ENCODE results near the gene FRMD4B. TPM values are rescaled to one million over a fixed set of nuclear protein-coding genes. Genes with fewer than 3 reads are reported as not detected.
A peak's percentile ranks its signal among the peaks of the same experiment; 100 is the strongest.

Gene FRMD4B
- total and polyA plus RNA-seq, 2 donors (not counting 3 experiments of a cell fraction or from before 2014, with no cell fraction given) = 66.4 to 89.7 TPM

GRCh38 chr3:69212411-69213160 is 173.3 kb downstream of the FRMD4B start:
- peak; percentile 94 for DNase-seq (ENCODE audit: low read depth, low spot score)
- Histone ChIP-seq H3K27me3 (ENCODE audit: control insufficient read depth in 2 of 2, insufficient read depth in 2 of 2, low read length in 2 of 2) (no peaks in the 10 kb centered on the region), H3K36me3 (ENCODE audit: control insufficient read depth in 2 of 2, extremely low read depth in 1 of 2, insufficient read depth in 2 of 2, low read length in 2 of 2) (peaks cover 6% of the 10 kb centered on the region in 2 experiments), H3K4me2 (ENCODE audit: insufficient read depth, low read length) (peak overlapping the region; percentile 65), H2AFZ (ENCODE audit: low read depth, low read length) (no peak overlapping the region), H3K4me1 (ENCODE audit: control insufficient read depth, extremely low read depth, insufficient read depth, low read length) (peaks cover 39% of the 10 kb centered on the region), H3K4me3 (replicated peaks in 1 of 3; ENCODE audit: insufficient read depth in 1 of 3, low read depth in 1 of 3, low read length in 3 of 3) (no peak overlapping the region), H3K27ac (ENCODE audit: insufficient read depth, low read depth, low read length) (peak overlapping the region; percentile 68), H4K20me1 (replicated peaks; ENCODE audit: control insufficient read depth, extremely low read depth, insufficient read depth, low read length) (no peaks in the 10 kb centered on the region), H3K9me3 (replicated peaks; ENCODE audit: control insufficient read depth, insufficient read depth, low read length) (no peaks in the 10 kb centered on the region), H3K79me2 (ENCODE audit: control insufficient read depth, insufficient read depth, low read length) (peaks cover 5% of the 10 kb centered on the region), H3K9ac (replicated peaks; ENCODE audit: extremely low read depth, insufficient read depth, low read length) (peak overlapping the region; percentile 59), H3K9me1 (replicated peaks; ENCODE audit: control insufficient read depth, extremely low read depth, insufficient read depth, low read length) (no peaks in the 10 kb centered on the region)
- peak; percentile 88 for FAIRE-seq
- TF ChIP-seq FOS (IDR thresholded peaks at IDR 0.05; ENCODE audit: borderline replicate concordance, insufficient read depth, low read length) = peak; percentile 87
- TF ChIP-seq GATA2 (IDR thresholded peaks at IDR 0.05; ENCODE audit: insufficient read depth, insufficient read length, low read depth, low read length) = peak; percentile 90
- TF ChIP-seq CTCF (IDR thresholded peaks at IDR 0.05; ENCODE audit: extremely low read depth in 1 of 2, insufficient read depth in 1 of 2, low read depth in 1 of 2, low read length in 2 of 2) = no peak
- peak; percentile 96 for TF ChIP-seq JUN (IDR thresholded peaks at IDR 0.05; ENCODE audit: borderline replicate concordance, insufficient read depth, insufficient read length, low read depth)
- TF ChIP-seq POLR2AphosphoS5 (IDR thresholded peaks at IDR 0.05; ENCODE audit: insufficient read depth, low read depth, low read length) = peak; percentile 31
- no TSS peak for BruUV-seq (replicated peaks)
- POLR2A ChIA-PET = interaction anchor here (0.7 to 0.8 kb wide), 4 partner anchors 13 to 160 kb away, joined by 3 to 6 read pairs (median 4); no protein-coding TSS in a partner anchor
- dilution Hi-C loops (cut with MboI; ENCODE audit: extremely low pct_ligation_motif_present, low sequenced_read_pairs) = no loop called here
- CTCF ChIA-PET = interaction anchor here (0.7 to 2.6 kb wide), 17 partner anchors 11 to 643 kb away, joined by 3 to 20 read pairs (median 5); no protein-coding TSS in a partner anchor
- intact Hi-C loops (cut with micrococcal nuclease) = loop anchor here (1.0 to 2.0 kb wide), 5 partner anchors 18 to 94 kb away; no protein-coding TSS in a partner anchor

Measured in endothelial cell of umbilical vein (primary cell).